ENCODE measurements around the gene FBXO10. TPM values are rescaled to one million over a fixed set of nuclear protein-coding genes. Genes with fewer than 3 reads are reported as not detected.
"Not testable (repeated sequence)": the region's sequence is repeated elsewhere in the genome, so short reads cannot be mapped to it uniquely, and the experiment has no call there.

Gene FBXO10
- total RNA-seq, 4 donors from 2014 or later: 49.8 to 62.2 (median 53.5) TPM

- intact Hi-C loops (cut with DNase I; ENCODE audit: low total_unique reads) (no loop called here), in situ Hi-C loops (cut with MboI; ENCODE audit: low sequenced_read_pairs in 4 of 4) (no loop called here)
- DNase-seq (no peak), ATAC-seq (no peak)
- H3K27me3 ChIP-seq: no peaks in the 10 kb centered on the region
- no peak overlapping the region for H3K4me3 ChIP-seq
- no peaks in the 10 kb centered on the region for H3K4me1 ChIP-seq
- H3K36me3 ChIP-seq: peaks cover 0 to 79% of the 10 kb centered on the region in 2 donors
- no peak overlapping the region for H3K27ac ChIP-seq
- H3K9me3 ChIP-seq: no peaks in the 10 kb centered on the region
- no peak for TF ChIP-seq POLR2A (IDR thresholded peaks at IDR 0.05)
- no peak for TF ChIP-seq CTCF (IDR thresholded peaks at IDR 0.05 in 4 of 5, conservative IDR thresholded peaks at IDR 0.05 in 1 of 5)
These were observed 61.2 kb downstream of the FBXO10 start for GRCh38 chr9:37514999-37515398.

- H3K27me3 ChIP-seq; DNase-seq; H3K9me3 ChIP-seq; in situ Hi-C loops (cut with MboI; ENCODE audit: low sequenced_read_pairs in 4 of 4); intact Hi-C loops (cut with DNase I; ENCODE audit: low total_unique reads); ATAC-seq; H3K4me3 ChIP-seq; H3K27ac ChIP-seq; H3K4me1 ChIP-seq: not testable (repeated sequence)
- H3K36me3 ChIP-seq: peaks cover 0 to 79% of the 10 kb centered on the region in 2 donors
These were observed 61.8 kb downstream of the FBXO10 start for GRCh38 chr9:37514415-37514814.

- no peaks in the 10 kb centered on the region for H3K27me3 ChIP-seq
- intact Hi-C loops (cut with DNase I; ENCODE audit: low total_unique reads): no loop called here
- H3K36me3 ChIP-seq: peaks cover 0 to 75% of the 10 kb centered on the region in 2 donors
- ATAC-seq (no peak), DNase-seq (no peak)
- H3K4me3 ChIP-seq: no peak overlapping the region
- H3K4me1 ChIP-seq: no peaks in the 10 kb centered on the region
- H3K27ac ChIP-seq: no peak overlapping the region
- in situ Hi-C loops (cut with MboI; ENCODE audit: low sequenced_read_pairs in 4 of 4): no loop called here
- no peak for TF ChIP-seq POLR2A (IDR thresholded peaks at IDR 0.05)
- TF ChIP-seq CTCF (IDR thresholded peaks at IDR 0.05 in 4 of 5, conservative IDR thresholded peaks at IDR 0.05 in 1 of 5): no peak
- H3K9me3 ChIP-seq: no peaks in the 10 kb centered on the region
These were observed 63.7 kb downstream of the FBXO10 start for GRCh38 chr9:37512437-37512836.

- TF ChIP-seq POLR2A (IDR thresholded peaks at IDR 0.05) (no peak), CTCF (IDR thresholded peaks at IDR 0.05 in 4 of 5, conservative IDR thresholded peaks at IDR 0.05 in 1 of 5) (no peak)
- Histone ChIP-seq H3K9me3 (no peaks in the 10 kb centered on the region), H3K36me3 (peaks cover 0 to 73% of the 10 kb centered on the region in 2 donors), H3K4me3 (no peak overlapping the region), H3K27me3 (no peaks in the 10 kb centered on the region), H3K4me1 (no peaks in the 10 kb centered on the region), H3K27ac (no peak overlapping the region)
- ATAC-seq (peak in 1 of 2 donors; percentile 31), DNase-seq (no peak)
- in situ Hi-C loops (cut with MboI; ENCODE audit: low sequenced_read_pairs in 4 of 4): no loop called here
- intact Hi-C loops (cut with DNase I; ENCODE audit: low total_unique reads): no loop called here
These were observed 64.9 kb downstream of the FBXO10 start for GRCh38 chr9:37511016-37512010.

GRCh38 chr9:37510053-37510452, 66.1 kb downstream of the FBXO10 start:
- H3K9me3 ChIP-seq; H3K4me3 ChIP-seq; in situ Hi-C loops (cut with MboI; ENCODE audit: low sequenced_read_pairs in 4 of 4); H3K27ac ChIP-seq; ATAC-seq; H3K27me3 ChIP-seq; H3K4me1 ChIP-seq; intact Hi-C loops (cut with DNase I; ENCODE audit: low total_unique reads); DNase-seq: not testable (repeated sequence)
- H3K36me3 ChIP-seq: peaks cover 0 to 60% of the 10 kb centered on the region in 2 donors

Data from gastrocnemius medialis (tissue), 4 donors.